Colon (tissue), 2 donors: ENCODE measurements around the gene ATP2B1.

Experiments
- FAIRE-seq: peaks from 2 replicates; lab custom pipeline; 2012; peaks lifted over from hg19 to GRCh38; lab: Jason Lieb, UNC
- donor health status: control.
- donor health status: control.

ATP2B1 gene

DNA sequence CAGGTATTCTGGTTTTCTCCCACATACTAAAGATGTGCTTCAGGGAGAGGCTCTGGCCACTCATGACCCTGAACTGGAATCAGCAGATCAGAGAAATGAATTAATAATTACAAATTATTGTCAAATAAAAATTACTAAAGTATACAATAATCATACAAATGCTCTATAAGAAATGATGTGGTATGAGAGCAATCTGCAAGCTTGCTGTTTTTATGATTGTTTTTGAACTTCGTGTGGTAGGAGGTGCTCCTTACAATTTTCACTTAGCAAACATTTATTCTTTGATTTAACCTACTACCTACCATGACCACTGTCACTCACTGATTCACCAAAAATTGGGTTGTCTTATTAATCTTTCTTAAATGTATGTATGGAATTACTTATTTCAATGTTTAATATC is 16.2 kb downstream of the ATP2B1 start:
- FAIRE-seq, result no peak

DNA sequence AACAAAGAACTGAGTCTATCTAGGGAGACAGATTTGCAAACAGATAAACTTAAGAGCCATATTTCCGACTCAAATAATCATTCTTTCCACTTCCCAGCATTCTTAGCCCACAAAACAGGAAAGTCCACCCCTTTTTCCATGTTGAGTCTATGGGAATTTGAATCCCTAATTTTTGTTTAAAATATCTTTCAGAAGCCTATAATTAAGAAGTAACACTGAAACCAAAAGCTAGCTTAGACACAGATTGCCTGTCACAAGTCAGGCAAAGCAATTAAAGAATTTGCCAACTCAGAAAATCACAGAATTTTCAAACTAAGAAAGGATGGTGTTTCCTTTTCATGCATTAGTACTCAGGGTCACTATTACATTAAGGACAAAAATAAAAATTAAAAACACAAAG is 17.0 kb downstream of the ATP2B1 start:
- no peak for FAIRE-seq

DNA sequence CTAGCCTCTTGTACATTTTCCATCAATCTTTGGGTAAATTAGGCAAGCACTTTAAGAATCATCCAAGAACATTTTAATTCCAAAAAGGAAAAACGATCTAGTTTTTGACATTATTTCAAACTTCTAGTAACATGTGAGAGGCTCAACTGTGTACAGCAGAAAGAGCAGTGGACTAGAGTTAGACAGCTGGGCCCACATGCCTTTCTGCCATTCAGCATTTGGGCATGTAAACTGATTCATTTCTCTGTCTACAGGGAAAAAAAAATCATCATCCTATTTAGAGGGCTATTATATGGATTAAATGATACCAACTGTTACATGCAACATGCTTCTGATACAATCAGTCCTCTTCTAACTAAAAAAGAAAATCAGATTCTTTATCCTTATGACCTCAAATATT is 17.7 kb downstream of the ATP2B1 start:
- no peak for FAIRE-seq

DNA sequence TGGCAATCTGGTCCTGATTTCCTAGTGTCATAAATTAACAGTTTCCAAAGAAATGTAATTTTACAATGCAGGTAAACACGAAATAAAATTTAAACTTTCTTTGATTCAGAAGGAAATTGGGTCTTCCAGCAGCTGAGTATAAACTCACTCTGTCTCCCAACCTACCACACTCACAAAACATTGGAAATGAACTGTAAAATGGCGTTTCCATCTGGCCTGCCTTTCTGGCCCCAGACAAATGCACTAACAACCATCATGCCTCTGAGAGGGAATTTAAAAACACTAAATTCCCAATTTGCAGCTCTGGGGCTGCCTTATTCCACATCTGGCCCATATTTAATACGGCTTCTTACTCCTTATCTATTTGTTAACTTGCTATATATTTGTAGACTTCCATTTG is 19.3 kb downstream of the ATP2B1 start:
- no peak for FAIRE-seq

DNA sequence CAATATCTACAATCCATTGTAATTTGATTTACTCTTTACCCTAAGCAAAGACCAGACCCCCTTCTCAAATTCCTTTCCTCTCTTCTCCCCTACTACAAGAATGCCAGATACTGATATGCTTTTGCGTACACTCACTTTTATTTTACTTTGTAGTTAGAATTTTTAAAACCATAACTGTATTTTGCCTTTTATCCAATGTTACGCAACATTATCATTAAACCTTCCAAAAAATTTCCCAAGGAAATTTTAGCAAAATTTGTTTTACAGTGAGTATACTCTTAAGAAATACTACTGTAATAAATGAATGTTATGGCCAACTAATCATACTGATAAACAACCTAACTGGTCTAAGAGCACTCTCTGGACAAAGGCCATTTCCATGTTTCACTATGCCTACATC is 22.3 kb downstream of the ATP2B1 start:
- no peak for FAIRE-seq

DNA sequence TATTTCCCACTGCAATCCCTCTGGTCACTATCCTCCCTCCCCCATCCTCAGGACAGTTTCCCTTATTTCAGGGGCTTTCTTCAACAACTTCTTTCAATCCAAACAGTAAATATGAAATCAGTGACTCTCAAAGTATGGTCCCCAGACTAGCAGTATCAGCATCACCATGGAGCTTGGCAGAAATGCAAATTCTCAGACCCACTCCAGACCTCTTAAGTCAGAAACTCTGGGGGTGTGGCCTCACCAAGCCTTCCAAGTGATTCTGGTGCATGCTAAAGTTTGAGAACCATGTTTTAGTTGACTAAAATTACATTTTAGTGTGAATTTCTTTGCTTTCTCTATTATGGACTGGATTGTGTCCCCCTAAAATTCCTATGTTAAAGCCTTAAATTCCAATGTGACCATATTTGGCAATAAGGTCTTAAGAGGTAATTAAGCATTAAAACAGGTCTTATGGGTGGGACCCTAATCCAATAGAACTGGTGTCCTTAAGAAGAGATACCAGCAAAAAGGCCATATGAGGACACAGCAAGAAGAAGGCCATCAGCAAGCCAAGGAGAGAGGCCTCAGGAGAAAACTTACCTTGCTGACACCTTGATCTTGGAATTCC is 23.2 kb downstream of the ATP2B1 start:
- FAIRE-seq, result no peak

DNA sequence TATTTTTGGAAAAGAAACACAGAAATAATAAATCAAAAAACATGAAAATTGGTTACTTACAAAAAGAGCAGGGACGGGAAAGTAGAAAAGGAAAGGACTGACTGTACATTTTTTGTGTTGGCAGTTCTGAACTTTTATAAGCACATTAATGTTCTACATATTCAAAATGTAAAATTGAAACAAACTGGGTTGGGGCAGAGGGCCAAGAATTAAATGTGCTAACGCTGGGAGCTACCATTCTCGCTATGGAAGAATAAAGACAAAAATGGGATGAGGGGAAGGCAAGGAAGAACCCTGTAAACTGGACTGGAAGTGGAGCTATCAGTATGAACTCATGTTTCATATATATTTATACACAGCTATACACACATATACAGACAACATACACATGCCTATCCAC is 24.5 kb downstream of the ATP2B1 start:
- no peak for FAIRE-seq

DNA sequence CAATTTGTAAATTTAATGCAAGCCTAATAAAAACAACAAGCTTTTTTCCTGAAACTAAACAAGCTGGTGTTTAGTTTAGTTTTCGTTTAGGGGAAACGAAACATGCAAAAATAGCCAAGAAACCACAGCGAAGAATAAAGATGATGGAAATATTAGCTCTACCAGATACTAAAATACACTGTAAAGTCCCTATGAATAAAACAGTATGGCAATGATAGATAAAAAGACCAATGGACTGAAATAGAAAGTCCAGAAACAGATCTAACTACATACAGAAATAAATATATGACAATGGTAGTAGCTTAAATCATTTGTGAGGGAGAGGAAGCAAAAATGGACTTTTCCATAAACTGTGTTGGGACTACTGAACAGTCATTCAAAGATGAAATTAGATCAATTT is 26.4 kb downstream of the ATP2B1 start:
- FAIRE-seq, result no peak

DNA sequence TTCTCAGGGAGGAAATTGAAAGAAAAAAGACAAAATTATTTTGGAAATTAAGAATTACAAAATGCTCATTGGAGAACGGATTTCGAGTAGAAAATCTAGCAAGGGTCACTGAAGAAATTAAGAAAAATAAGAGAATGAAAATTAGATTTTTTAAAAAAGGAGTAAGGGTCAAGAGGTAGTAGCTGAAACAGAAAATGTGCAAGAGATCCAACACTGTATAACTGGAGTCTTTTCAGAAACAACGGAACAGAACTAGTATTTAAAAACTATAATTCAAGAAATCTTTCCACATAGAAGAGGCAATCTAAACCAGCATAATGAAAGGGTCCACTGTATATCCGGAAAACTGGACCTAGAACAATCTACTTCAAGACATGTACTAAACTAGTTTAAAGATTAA is 28.2 kb downstream of the ATP2B1 start:
- FAIRE-seq, result no peak

DNA sequence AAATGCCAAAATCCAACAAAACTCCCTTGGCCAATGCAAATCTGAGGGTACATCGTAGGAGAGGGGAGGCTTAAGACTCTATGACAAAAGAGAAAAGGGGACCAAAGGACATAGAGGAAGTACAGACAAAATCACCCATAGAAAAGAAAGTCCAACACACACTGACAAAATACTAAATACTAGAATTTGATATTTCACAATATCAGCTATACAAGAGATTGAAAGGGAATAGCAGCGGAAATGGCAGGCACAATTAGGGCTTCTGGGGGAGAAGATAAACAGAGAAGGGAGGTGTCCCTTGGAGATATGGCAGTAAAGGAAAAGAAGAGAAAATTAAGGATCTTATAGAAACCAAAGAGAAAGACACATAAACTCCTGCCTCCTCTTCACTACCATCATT is 29.0 kb downstream of the ATP2B1 start:
- FAIRE-seq, result no peak

DNA sequence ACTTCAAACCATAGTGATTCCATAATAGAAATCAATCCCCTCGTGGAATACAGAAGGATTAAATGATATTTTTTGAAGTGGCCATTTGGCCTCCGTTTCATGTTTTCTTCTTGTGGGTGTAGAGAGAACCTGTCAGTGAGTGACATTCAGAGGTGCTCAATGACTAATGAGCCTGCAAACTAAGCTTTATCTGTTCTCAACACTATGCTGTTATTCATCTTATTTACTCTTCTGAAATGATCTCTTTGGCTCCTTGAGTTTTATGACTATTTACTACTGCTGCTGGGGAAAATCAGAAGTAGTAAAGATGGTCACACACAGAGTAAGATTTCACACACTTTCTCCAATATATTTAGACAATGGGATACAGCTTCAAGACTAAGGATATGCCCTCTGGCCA is 30.4 kb downstream of the ATP2B1 start:
- no peak for FAIRE-seq

DNA sequence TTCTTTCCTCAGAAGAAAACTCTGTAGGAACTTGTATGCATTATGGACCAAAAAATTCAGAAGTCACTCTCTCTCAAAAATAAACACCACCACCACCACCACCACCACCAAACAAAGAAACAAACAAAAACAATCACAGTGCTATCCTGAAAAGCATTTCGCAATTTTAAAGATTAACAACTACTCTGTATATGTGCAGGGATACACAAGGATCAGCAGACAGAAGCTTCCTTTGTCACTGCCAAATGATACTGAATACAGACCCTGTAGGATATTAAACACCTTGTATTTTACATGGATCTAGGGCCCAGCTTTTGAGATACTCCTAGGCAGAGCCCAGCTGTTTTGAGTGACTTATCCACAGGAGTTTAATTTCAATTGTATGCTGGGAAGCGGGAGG is 31.7 kb downstream of the ATP2B1 start:
- no peak for FAIRE-seq

DNA sequence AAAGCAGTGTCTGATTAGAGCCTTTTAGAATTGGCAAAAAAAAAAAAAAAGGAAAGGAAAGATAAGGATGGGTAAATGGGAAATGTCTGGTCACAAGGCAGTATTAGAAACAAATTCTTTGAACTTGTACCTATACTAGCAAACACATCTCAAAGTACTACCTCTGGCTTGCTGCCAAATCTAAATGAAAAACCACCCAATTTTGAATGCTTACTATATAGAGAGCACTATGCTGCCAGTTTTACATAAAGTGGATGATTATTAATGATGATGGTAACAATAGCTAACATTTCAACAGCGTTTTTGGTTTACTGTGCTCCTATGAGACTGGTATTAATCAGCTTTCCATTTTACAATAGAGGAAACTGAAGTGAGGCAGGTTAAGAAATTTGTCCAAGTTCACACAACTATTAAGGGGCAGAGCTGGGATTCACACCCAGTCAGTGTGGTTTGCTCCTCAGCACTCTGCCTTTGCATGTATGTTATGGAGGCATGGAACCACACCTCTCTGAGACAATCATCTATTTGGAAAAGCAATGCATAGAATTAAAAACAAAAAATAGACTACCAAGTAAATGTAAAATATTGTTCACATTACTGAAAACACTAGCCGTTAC is 34.2 kb downstream of the ATP2B1 start:
- no peak for FAIRE-seq

DNA sequence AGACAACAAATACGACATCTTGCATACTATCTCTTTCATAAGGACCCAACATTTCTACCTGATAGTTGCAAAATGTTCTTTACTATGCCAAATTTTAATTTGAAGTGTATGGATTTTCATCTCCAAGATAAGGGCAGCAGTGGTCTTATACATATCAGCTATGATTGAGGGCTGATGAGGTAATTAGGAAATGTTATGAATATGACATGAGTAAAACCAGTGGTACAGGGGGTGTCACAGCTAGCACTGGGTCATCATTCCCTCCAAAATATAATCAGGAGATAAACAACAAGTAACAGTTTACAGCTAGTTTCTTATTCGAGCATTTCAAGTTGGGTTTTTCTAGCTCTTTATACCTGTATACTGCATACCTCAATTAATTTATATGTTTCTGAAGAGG is 35.0 kb downstream of the ATP2B1 start:
- FAIRE-seq, result no peak

DNA sequence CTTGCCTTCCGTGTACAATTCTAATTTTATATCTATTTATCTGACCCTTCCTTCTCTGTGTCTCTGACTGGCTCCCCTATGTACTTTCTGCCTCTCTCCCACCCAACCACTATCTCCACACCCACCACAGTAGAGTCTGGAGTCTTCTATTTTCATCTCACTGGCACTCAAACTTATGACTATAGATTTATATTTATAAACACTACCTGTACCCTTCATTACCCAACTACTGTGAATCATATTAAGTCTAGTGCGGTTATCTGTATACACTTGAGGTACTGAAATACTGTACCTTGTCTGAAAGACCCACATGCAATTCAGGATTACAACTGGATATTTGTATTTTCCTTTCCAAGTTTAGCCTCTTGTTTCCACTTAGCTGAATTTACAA is 36.1 kb downstream of the ATP2B1 start:
- FAIRE-seq, result no peak

DNA sequence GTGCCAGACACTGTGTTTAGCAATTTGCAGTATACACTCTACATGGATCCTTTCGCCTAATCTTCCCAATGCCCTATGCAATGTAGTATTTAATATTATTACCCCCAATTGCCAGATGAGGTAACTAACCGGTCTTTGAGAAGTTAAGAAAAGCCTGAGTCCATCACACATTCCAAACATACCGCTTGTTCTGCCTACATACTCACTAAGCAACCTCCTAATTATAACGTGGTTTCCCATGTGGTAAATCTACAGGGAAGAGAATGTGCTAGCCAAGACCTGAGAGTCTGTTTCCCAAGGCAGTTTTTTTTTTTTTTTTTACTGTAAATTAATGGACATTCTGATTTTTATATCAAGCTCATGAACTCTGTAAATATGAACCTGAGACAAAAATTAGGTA is 37.2 kb downstream of the ATP2B1 start:
- FAIRE-seq, result no peak

DNA sequence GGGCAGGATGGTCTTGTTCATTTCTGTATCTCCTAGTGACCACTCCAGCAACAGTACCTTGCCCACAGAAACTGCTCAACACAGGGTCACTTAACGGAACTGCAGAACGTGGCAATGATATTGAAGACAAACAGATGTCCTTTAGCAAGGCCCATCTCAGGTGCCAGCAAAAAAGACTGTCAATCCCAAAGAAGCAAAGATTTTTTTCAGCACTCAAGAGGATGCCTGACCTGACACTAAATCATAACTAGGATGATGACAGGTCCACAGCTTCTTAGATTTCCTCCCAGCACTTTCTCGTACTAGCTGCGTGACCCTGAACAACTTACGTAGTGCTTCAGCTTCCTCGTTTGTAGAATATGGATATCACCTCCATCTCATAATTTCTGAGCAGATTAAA is 39.4 kb downstream of the ATP2B1 start:
- no peak for FAIRE-seq

DNA sequence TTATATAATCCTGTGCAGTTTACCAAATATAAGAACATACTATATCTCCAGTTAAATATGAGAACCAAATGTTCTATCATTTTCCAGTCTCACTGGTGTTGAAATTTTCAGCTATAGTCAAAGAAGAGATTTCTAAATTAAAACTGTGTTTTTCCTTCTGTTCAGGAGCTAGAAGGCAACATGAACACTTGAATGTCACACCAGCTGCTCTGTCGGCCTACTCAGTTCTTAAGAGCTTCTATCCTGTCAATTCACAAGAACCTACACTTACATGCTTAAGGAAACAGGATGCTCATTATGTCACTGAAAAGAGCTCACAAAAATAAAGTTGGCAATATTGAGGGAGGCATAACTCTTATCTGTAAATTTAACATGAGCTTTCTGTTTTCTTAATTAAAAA is 43.1 kb downstream of the ATP2B1 start:
- FAIRE-seq, result no peak

DNA sequence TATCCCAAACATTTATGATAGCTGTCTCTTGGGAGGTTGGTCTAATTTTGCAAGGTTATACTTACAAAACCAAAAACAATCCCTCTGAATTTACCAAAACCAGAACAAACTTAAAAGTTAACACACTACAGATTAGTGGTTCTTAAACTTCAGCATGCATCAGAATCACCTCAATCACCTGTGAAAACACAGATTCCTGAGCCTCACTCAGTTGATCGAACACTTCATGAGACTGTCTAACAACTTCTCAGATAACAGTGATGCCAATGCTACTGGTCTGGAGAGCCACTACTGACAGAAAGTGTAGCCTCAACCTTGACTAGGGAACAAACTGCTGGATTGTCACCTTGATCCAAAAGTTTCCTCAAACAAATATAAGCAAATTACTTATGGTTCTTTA is 44.2 kb downstream of the ATP2B1 start:
- no peak for FAIRE-seq

DNA sequence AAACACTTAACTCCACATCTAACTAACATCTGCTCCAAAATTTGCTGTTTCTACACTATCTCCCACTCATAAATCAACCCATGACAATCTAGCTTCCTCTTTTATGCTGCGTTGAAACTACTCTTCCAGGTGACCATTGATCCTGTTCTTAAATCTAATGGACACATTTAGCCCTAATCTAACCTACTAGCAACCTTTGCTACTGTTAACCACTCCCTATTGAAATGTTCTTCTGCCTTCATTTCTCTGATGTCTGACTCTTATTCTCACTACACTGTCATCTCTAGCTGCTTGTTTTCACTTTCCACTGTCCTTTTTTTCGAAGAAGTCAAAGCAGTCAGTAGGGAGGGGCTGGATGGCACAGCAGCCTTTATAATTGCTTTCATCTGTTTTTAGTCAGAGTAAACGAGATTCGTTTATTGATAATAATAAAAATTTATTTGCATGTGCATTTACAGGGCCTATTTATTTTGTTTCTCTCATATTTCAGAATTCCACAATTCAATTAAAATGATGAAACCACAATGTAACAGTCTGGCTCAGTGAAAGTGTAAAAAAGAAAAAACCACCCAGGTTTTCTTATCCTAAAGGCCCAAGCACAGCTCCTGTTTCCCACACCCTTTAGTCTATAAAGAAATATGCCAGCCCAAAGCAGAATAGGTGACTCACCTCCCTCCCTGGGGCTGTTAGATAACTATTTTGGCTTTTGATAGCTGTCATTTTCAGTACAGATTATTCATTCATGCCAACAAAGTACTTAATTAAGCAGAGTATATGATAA is 44.9 kb downstream of the ATP2B1 start:
- no peak for FAIRE-seq

DNA sequence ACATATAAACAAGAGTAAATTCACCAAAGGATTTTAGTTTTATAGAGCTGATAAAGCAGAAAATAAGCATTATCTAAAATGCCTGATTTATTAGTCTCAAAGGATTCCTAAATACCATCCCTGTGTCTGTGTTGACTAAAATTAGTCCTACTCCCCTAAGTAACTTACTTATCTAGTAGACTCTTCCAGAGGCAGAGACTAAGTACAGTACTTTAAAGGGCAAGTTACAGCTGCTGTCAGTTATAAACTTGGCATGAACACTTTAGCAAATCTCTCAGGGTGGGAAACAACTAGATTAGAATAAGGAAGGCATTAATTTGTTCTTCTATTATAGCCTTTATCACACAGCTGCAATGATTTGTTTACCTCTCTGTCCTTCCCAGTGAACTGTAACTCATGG is 46.0 kb downstream of the ATP2B1 start:
- no peak for FAIRE-seq

DNA sequence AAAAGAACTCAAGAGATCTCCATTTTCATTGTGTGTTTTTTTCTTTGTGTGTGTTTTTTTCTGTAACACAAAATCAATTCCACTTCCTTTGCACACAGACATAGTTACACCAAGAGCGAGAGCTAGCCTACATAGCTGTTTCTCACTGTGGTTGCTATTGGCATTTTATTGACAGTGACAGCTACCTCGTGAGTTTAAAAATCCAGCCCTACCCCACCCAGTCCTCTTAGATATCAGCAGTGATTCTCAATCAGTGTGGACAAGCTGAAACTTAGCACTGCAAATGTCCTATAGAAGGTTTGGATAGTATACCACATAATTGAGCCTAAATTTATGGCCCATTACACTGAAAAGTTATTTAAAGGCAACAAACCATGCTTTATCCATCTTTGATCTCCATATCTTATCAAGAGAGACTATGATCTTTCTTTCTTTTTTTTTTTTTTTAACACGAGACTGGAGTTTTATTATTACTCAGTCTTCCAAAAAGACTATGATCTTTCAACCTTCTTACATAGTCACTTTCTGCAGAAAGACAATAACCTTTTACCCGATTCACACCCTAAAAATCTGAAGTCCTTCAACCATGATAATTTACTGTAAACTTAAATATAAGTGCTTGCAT is 46.8 kb downstream of the ATP2B1 start:
- FAIRE-seq, result no peak

DNA sequence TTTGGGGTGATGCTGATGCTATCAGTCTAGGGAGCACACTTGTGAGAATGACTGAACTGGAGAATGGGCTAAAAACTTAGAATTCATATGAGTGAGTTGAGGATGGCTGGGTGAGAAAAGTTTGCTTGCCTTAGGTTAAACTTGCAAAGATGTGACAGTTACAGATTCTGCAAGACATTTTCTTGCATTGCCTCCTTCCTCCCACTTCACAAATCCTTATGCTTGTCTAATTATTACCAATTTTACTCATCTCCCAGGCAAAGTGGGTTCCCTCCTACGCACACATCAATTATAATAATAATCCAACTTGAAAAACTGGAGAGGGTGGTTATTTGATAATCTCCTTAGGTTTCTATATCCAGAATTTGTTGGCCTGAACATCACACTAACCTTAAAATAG is 50.9 kb downstream of the ATP2B1 start:
- FAIRE-seq, result no peak
